AG09309 (cell line): ENCODE data around the gene SUFU.

Experiments used
- DNase-seq: peaks from one replicate; pipeline ENCODE4 v3.0.0-alpha.2; 2010; ENCODE audit warnings: low read depth
- H3K4me3 ChIP-seq: 2 replicates; pipeline ENCODE4 v1.5.1; 2011; ENCODE audit warnings: mild to moderate bottlenecking, low read depth, low read length, moderate library complexity; ENCODE audit not compliant: control insufficient read depth
- TF ChIP-seq, protein P1 (sequence below): IDR thresholded peaks from 2 replicates; pipeline ENCODE4 v1.5.1; 2011; ENCODE audit warnings: mild to moderate bottlenecking, low read depth, low read length, inconsistent platforms; ENCODE audit not compliant: insufficient read depth, control insufficient read depth; ENCODE audit errors: missing control alignments

Gene SUFU

DNA sequence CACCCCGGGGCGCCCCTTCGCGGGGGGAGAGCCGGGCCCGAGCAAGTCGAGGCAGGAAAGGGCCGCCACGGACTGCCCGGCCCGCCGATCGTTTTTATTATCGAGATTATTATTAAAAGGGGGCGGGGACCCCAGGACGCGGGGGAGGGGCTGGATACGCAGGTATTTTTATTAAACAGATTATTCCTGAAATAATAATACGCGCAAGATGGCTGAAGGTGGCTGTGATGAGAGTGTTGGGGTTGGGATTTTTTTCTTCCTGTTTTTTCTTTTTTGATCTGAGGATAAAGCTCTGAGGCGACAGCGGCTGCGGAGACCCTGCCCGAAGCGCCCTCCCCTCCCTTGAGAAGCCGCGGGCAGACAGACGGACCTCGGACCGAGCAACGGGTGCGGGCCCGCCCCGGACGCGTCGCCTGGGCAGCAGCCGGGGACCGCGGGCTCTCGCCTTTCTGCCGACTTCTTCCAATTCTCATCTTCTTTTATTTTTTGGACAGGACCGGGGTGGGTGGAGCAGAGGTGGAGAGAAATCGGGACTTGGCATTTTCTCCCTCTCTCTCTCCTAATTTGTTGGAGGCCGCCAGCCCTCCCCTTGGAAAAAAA is 139.1 kb downstream of the SUFU start:
- H3K4me3 ChIP-seq: peak overlapping the region; percentile 83
- peak; percentile 35 for DNase-seq
- TF ChIP-seq, protein P1, sequence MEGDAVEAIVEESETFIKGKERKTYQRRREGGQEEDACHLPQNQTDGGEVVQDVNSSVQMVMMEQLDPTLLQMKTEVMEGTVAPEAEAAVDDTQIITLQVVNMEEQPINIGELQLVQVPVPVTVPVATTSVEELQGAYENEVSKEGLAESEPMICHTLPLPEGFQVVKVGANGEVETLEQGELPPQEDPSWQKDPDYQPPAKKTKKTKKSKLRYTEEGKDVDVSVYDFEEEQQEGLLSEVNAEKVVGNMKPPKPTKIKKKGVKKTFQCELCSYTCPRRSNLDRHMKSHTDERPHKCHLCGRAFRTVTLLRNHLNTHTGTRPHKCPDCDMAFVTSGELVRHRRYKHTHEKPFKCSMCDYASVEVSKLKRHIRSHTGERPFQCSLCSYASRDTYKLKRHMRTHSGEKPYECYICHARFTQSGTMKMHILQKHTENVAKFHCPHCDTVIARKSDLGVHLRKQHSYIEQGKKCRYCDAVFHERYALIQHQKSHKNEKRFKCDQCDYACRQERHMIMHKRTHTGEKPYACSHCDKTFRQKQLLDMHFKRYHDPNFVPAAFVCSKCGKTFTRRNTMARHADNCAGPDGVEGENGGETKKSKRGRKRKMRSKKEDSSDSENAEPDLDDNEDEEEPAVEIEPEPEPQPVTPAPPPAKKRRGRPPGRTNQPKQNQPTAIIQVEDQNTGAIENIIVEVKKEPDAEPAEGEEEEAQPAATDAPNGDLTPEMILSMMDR: no peak

DNA sequence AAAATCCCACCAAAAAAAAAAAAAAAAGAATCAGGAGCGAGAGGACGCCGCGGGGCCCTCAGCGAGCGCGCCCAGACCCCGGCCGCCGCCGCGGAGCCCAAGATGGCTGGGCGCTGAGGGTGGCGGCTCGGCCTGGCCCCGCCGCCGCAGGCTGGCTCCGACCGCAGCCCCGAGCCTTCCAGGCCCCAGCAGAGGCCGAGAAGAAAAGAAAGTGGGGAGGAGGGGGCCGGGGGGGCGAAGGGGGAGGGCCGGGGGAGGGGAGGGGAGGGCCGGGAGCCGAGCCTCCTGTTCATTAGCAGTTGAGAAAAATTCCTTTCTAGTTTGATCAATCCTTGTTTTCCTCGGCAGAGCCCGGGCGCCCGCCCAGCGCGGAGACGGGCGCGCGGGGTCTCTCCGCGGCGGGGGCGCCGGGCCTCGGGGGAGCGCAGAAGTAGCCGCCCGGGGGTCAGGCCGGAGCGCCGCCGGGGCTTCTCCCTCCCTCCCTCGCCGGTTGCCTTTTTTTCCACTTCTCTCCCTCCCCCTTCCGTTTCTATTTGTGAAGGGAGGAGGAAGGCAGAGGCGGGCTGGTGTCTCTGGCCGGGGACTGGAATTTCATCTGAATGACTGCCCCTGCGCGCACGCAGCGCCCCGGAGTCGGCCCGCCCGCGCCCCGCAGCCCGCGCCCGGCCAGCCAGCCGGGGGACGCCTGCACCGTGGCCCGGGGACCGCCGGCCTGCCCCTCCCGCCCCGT is 139.7 kb downstream of the SUFU start:
- TF ChIP-seq, protein P1: no peak
- DNase-seq: peak; percentile 27
- peak overlapping the region; percentile 83 for H3K4me3 ChIP-seq

DNA sequence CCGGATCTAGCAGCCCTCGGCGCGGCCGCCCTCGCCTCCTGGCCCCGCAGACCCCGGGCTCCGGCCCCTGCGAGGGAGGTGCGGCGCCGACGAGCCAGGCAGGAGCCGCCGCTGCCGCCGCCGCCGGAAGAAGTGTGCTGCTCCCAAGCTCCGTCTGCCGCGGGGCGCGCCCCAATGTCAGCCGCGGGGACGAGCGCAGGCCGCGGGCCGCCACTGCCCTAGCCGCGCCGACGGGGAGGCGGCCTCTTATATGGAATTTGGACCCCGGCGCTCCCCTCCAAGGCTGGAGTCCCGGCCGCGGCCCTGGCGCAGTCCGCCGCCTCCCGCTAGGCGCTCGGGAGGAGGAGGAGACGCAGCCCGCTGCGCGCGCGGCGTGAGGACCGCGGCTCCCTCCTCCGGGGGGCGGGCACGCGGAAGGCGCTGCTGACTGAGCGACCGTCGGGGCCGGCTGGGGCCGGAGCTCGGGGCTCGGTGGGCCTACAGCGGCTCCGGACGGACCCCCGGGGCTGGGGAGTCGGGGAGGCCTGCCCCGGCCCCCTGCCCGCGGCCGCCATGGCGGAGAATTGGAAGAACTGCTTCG is 140.4 kb downstream of the SUFU start, which contains the start of gene TRIM8:
Gene TRIM8, plus strand, starts transcription at position 414 of the 580 bp plus-strand sequence. Its CDS starts 139 bp downstream, at position 553.
- no peak for DNase-seq
- TF ChIP-seq, protein P1: no peak
- H3K4me3 ChIP-seq: peak within 1 kb of the TSS; percentile 83

DNA sequence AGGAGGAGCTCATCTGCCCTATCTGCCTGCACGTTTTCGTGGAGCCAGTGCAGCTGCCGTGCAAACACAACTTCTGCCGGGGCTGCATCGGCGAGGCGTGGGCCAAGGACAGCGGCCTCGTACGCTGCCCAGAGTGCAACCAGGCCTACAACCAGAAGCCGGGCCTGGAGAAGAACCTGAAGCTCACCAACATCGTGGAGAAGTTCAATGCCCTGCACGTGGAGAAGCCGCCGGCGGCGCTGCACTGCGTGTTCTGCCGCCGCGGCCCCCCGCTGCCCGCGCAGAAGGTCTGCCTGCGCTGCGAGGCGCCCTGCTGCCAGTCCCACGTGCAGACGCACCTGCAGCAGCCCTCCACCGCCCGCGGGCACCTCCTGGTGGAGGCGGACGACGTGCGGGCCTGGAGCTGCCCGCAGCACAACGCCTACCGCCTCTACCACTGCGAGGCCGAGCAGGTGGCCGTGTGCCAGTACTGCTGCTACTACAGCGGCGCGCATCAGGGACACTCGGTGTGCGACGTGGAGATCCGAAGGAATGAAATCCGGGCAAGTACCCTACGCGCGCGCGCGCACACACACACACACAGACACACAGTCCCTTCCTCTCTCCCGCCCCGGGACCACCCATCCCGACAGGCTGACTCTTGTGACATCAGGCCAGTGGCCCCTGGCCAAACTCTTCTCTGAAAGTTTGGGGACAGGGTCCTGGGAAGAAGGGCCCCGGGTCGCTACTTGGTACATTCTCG is 141.0 kb downstream of the SUFU start:
- TF ChIP-seq, protein P1: peak; percentile 56
- DNase-seq: no peak
- H3K4me3 ChIP-seq: peak overlapping the region; percentile 83

DNA sequence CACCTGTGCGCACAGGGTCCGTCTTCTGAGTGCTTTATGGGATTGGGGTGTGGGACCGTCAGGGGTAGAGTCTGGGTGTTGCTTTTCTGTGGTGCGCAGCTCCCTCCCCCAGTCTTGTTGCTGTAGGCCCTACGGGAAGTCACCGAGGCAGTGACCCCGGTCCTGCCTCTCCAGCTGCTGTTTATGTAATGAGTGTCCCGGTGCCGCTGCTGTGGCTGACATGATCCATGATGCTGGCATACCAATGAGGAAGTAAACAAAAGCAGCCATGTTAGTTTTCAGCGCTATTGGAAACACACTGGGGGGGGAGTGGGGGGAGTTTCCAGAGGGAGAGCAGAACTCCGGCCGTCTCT is 141.6 kb downstream of the SUFU start:
- no peak for DNase-seq
- TF ChIP-seq, protein P1: no peak
- H3K4me3 ChIP-seq: peak overlapping the region; percentile 83
